Endothelial cell of umbilical vein (primary cell): ENCODE results near the gene ADGRG7. TPM values are rescaled to one million over a fixed set of nuclear protein-coding genes. Genes with fewer than 3 reads are reported as not detected.

Experiments
- BruUV-seq: library from RNA; stranded (reverse); fragments of 400-500 nt; replicated peaks from 2 replicates; lab custom pipeline; 2021; lab: Mats Ljungman, UMichigan
- CTCF ChIA-PET: fragments of 300-600, 350-600 bp; sonication (Branson Sonifier 250); formaldehyde crosslinking; loops from one replicate; lab custom pipeline; 2021; ENCODE audit warnings: antibody characterized with exemption, inconsistent platforms; lab: Charles Lee
- POLR2A ChIA-PET: fragments of 300-600, 350-600 bp; sonication (Branson Sonifier 250); formaldehyde crosslinking; loops from one replicate; lab custom pipeline; 2021; ENCODE audit warnings: antibody characterized with exemption, inconsistent platforms; lab: Charles Lee
- DNase-seq: peaks from one replicate; pipeline ENCODE4 v3.0.0-alpha.2; 2011; ENCODE audit warnings: low read depth, low spot score
- FAIRE-seq: peaks from 2 replicates; lab custom pipeline; 2011; peaks lifted over from hg19 to GRCh38; lab: Jason Lieb, UNC
- H2AFZ ChIP-seq: 2 replicates; pipeline ENCODE4 v1.6.0; 2012; ENCODE audit warnings: low read depth, low read length, control low read depth, inconsistent platforms
- H3K27ac ChIP-seq: 2 replicates; pipeline ENCODE4 v1.5.1; 2011; ENCODE audit warnings: low read depth, mild to moderate bottlenecking, control low read depth, low read length, moderate library complexity; ENCODE audit not compliant: insufficient read depth
- H3K27me3 ChIP-seq, 2 experiments: 2 replicates each; pipeline versions ENCODE4 v1.6.0 to v1.6.1; 2011; ENCODE audit warnings: low read length in 2 of 2, mixed read lengths in 1 of 2; ENCODE audit not compliant: control insufficient read depth in 2 of 2, insufficient read depth in 2 of 2
- H3K36me3 ChIP-seq, 2 experiments: 2 replicates in 1 of 2; 3 replicates in 1 of 2; pipeline ENCODE4 v1.5.1; 2011; ENCODE audit warnings: low read length in 2 of 2, mild to moderate bottlenecking in 1 of 2, moderate library complexity in 1 of 2; ENCODE audit not compliant: control insufficient read depth in 2 of 2, insufficient read depth in 2 of 2; ENCODE audit errors: extremely low read depth in 1 of 2
- H3K4me1 ChIP-seq: 3 replicates; pipeline ENCODE4 v1.5.1; 2011; ENCODE audit warnings: mild to moderate bottlenecking, low read length; ENCODE audit not compliant: control insufficient read depth, insufficient read depth; ENCODE audit errors: extremely low read depth
- H3K4me2 ChIP-seq: 2 replicates; pipeline ENCODE4 v1.6.1; 2011; ENCODE audit warnings: low read length, control low read depth, mixed read lengths; ENCODE audit not compliant: insufficient read depth
- H3K4me3 ChIP-seq, 3 experiments: fragments of 200-600 bp in 1 of 3; sonication (generic), shearing (Covaris generic) in 1 of 3; replicated peaks in 1 of 3; 2 replicates each; pipeline ENCODE4 v1.5.1; 2011 to 2016; ENCODE audit warnings: control low read depth in 3 of 3, low read length in 3 of 3, mild to moderate bottlenecking in 2 of 3, inconsistent platforms in 1 of 3, low read depth in 1 of 3, moderate library complexity in 1 of 3; ENCODE audit not compliant: insufficient read depth in 1 of 3
- H3K79me2 ChIP-seq: 2 replicates; pipeline ENCODE4 v1.6.0; 2012; ENCODE audit warnings: low read length, inconsistent platforms; ENCODE audit not compliant: control insufficient read depth, insufficient read depth
- H3K9ac ChIP-seq: replicated peaks from 2 replicates; pipeline ENCODE3; 2011; ENCODE audit warnings: low read length, control low read depth; ENCODE audit not compliant: insufficient read depth; ENCODE audit errors: extremely low read depth
- H3K9me1 ChIP-seq: replicated peaks from 3 replicates; pipeline ENCODE4 v1.6.0; 2011; ENCODE audit warnings: mild to moderate bottlenecking, low read length; ENCODE audit not compliant: control insufficient read depth, insufficient read depth; ENCODE audit errors: extremely low read depth
- H3K9me3 ChIP-seq: replicated peaks from 2 replicates; pipeline ENCODE4 v1.5.1; 2012; ENCODE audit warnings: low read length, inconsistent platforms; ENCODE audit not compliant: control insufficient read depth, insufficient read depth
- H4K20me1 ChIP-seq: replicated peaks from 2 replicates; pipeline ENCODE3; 2011; ENCODE audit warnings: mild to moderate bottlenecking, low read length; ENCODE audit not compliant: control insufficient read depth, insufficient read depth; ENCODE audit errors: extremely low read depth
- CTCF ChIP-seq, 2 donors: IDR thresholded peaks; 1 replicate in 1 of 2; 2 replicates in 1 of 2; pipeline ENCODE4 v1.5.1; 2011; ENCODE audit warnings: low read length in 2 of 2, mild to moderate bottlenecking in 2 of 2, moderate library complexity in 2 of 2, control low read depth in 1 of 2, inconsistent platforms in 1 of 2, low read depth in 1 of 2; ENCODE audit not compliant: insufficient read depth in 1 of 2; ENCODE audit errors: extremely low read depth in 1 of 2
- EZH2 ChIP-seq: IDR thresholded peaks from 2 replicates; pipeline ENCODE4 v1.6.1; 2012; ENCODE audit warnings: borderline replicate concordance, low read depth, mild to moderate bottlenecking, moderate library complexity, low read length, inconsistent platforms; ENCODE audit not compliant: severe bottlenecking
- FOS ChIP-seq: IDR thresholded peaks from 2 replicates; pipeline ENCODE4 v1.6.1; 2011; ENCODE audit warnings: mild to moderate bottlenecking, low read length, moderate library complexity, borderline replicate concordance; ENCODE audit not compliant: insufficient read depth
- GATA2 ChIP-seq: IDR thresholded peaks from 2 replicates; pipeline ENCODE4 v1.7.0; 2011; ENCODE audit warnings: low read depth, mild to moderate bottlenecking, moderate library complexity, mixed read lengths, low read length; ENCODE audit not compliant: insufficient read length, insufficient read depth
- JUN ChIP-seq: IDR thresholded peaks from 2 replicates; pipeline ENCODE4 v1.6.1; 2011; ENCODE audit warnings: borderline replicate concordance, low read depth; ENCODE audit not compliant: insufficient read length, insufficient read depth
- MAX ChIP-seq: IDR thresholded peaks from 2 replicates; pipeline ENCODE4 v1.6.1; 2011; ENCODE audit not compliant: insufficient read depth, insufficient read length
- MYC ChIP-seq: IDR thresholded peaks from one replicate; pipeline ENCODE4 v1.6.1; 2011; ENCODE audit warnings: mild to moderate bottlenecking, low read depth, low read length
- POLR2A ChIP-seq: IDR thresholded peaks from 2 replicates; pipeline ENCODE4 v1.6.1; 2012; ENCODE audit warnings: low read depth, mild to moderate bottlenecking, control low read depth, low read length
- POLR2AphosphoS5 ChIP-seq: IDR thresholded peaks from 2 replicates; pipeline ENCODE4 v1.6.1; 2012; ENCODE audit warnings: low read depth, mild to moderate bottlenecking, control low read depth, low read length, moderate library complexity; ENCODE audit not compliant: insufficient read depth
- dilution Hi-C: fragments of 300-500 bp; cut with MboI; formaldehyde crosslinking; loops from one replicate; pipeline ENCODE4 v1.15.0; 2019; ENCODE audit warnings: low sequenced_read_pairs; ENCODE audit not compliant: extremely low pct_ligation_motif_present
- intact Hi-C: fragments of 100-400 bp; cut with micrococcal nuclease; formaldehyde crosslinking; loops from one replicate; pipeline ENCODE4 v1.10.0; 2022
- polyA plus RNA-seq, 4 experiments: library from polyadenylated mRNA; depleted of rRNA in 3 of 4; stranded (reverse) in 3 of 4; unstranded in 1 of 4; fragments of >200 nt; gene quantifications; 2 replicates each; pipeline versions ENCODE4 v1.2.1 to v1.2.3, GENCODE V29; 2011 to 2012; ENCODE audit warnings: missing spikeins in 1 of 4
- total RNA-seq: library from RNA; stranded (reverse); gene quantifications from 2 replicates; pipeline ENCODE4 v1.2.3, GENCODE V29; 2021

Gene ADGRG7
- total and polyA plus RNA-seq, 2 donors (not counting 3 experiments of a cell fraction or from before 2014, with no cell fraction given): not detected

GRCh38 chr3:100588251-100588650, 21.1 kb upstream of the ADGRG7 start:
- CTCF ChIA-PET: interaction anchor here (0.6 to 9.2 kb wide), 7 partner anchors 15 to 742 kb away, joined by 3 to 292 read pairs (median 3); no protein-coding TSS in a partner anchor
- Histone ChIP-seq H3K27me3 (no peaks in the 10 kb centered on the region), H3K9ac (no peak overlapping the region), H3K27ac (no peak overlapping the region), H3K4me3 (no peak overlapping the region), H3K79me2 (no peaks in the 10 kb centered on the region), H2AFZ (no peak overlapping the region), H3K9me1 (no peaks in the 10 kb centered on the region), H3K4me1 (peaks cover 3% of the 10 kb centered on the region), H3K9me3 (no peaks in the 10 kb centered on the region), H3K4me2 (no peak overlapping the region), H4K20me1 (no peaks in the 10 kb centered on the region), H3K36me3 (no peaks in the 10 kb centered on the region)
- intact Hi-C loops (no loop called here), dilution Hi-C loops (no loop called here)
- no peak for FAIRE-seq
- BruUV-seq: no TSS peak
- TF ChIP-seq JUN (no peak), POLR2A (no peak), MYC (no peak), POLR2AphosphoS5 (no peak), GATA2 (no peak), FOS (no peak), MAX (no peak), EZH2 (no peak), CTCF (IDR thresholded peaks at IDR 0.05; ENCODE audit: extremely low read depth in 1 of 2, insufficient read depth in 1 of 2, low read depth in 1 of 2, low read length in 2 of 2) (no peak)
- DNase-seq: no peak
- POLR2A ChIA-PET: no interaction called here
